Neural cell (in vitro differentiated cells): ENCODE data around the gene GPR89A.

Source experiments
- CTCF ChIP-seq: fragments of 450-650 bp; IDR thresholded peaks from 2 replicates; pipeline ENCODE4 v1.5.1; 2014; ENCODE audit warnings: antibody characterized with exemption, mild to moderate bottlenecking, moderate library complexity; ENCODE audit not compliant: poor library complexity, severe bottlenecking
- EP300 ChIP-seq: fragments of 450-650 bp; conservative IDR thresholded peaks from 2 replicates; pipeline ENCODE4 v1.6.1; 2014; ENCODE audit warnings: antibody characterized with exemption, mild to moderate bottlenecking, moderate library complexity; ENCODE audit not compliant: poor library complexity, severe bottlenecking
- EZH2 ChIP-seq: fragments of 200-600, 300-800 bp; shearing (Covaris generic), sonication (generic); IDR thresholded peaks from 2 replicates; pipeline ENCODE4 v1.6.1; 2014; ENCODE audit warnings: antibody characterized with exemption, low read length, borderline replicate concordance, mild to moderate bottlenecking; ENCODE audit not compliant: insufficient read depth, poor library complexity, severe bottlenecking
- MXI1 ChIP-seq: fragments of 450-650 bp; conservative IDR thresholded peaks from 2 replicates; pipeline ENCODE4 v1.6.1; 2014; ENCODE audit warnings: antibody characterized with exemption, mild to moderate bottlenecking; ENCODE audit not compliant: poor library complexity, severe bottlenecking
- POLR2AphosphoS5 ChIP-seq: IDR thresholded peaks from 2 replicates; pipeline ENCODE4 v1.6.1; 2012
- TAF1 ChIP-seq: IDR thresholded peaks from 2 replicates; pipeline ENCODE4 v1.6.1; 2012; ENCODE audit warnings: low read depth

GRCh38 chr1:145707183-145707867, 99.5 kb downstream of the GPR89A start, which contains the start of gene PDZK1:
- TF ChIP-seq CTCF = no peak
- TF ChIP-seq EP300 = no peak
- no peak for TF ChIP-seq POLR2AphosphoS5
- TF ChIP-seq MXI1 = no peak
- no peak for TF ChIP-seq TAF1
- TF ChIP-seq EZH2 = no peak
